GM11168 (cell line): Measurements from ENCODE around the gene LMBR1L.

Experiments
- in situ Hi-C: fragments of 300-500 bp; cut with MboI; formaldehyde crosslinking; loops from one replicate; pipeline ENCODE4 v1.12.0; 2022; ENCODE audit warnings: low sequenced_read_pairs; ENCODE audit not compliant: unreplicated experiment

LMBR1L gene

DNA sequence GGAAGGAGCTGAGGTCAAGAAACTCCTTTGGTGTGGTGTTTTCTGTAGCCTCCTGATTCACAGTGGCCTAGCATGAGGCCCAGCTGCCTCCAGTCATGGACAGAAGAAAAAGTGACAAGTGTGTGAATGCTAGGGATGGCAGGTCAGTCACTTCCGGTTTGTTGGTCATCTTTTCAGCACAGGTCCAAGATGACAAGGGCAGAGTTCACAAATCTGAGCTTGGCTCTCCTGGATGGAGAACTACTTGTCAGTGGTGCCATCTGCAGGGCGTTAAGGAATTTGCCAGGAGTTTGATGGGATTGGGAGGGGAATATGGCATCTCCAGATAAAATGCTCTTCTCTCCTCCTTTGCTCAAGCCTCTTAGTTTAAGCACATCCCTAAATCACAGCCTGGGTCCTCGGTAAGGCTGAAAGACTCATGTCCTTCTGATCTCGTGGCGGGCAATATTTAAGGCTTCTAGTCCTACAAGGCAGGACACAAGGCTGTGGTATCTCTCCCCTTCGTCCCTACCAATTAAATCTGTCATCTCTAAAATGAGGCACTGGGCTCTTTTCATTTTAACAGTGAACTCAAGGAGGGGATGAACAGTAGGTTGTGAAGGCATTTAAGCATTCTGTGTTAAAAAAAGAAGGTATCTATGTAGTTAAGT lies 10.5 kb upstream of the LMBR1L start:
- in situ Hi-C loops: no loop called here

- in situ Hi-C loops: no loop called here
Observed at GRCh38 chr12:49111206-49111605, 559 bp upstream of the LMBR1L start.

DNA sequence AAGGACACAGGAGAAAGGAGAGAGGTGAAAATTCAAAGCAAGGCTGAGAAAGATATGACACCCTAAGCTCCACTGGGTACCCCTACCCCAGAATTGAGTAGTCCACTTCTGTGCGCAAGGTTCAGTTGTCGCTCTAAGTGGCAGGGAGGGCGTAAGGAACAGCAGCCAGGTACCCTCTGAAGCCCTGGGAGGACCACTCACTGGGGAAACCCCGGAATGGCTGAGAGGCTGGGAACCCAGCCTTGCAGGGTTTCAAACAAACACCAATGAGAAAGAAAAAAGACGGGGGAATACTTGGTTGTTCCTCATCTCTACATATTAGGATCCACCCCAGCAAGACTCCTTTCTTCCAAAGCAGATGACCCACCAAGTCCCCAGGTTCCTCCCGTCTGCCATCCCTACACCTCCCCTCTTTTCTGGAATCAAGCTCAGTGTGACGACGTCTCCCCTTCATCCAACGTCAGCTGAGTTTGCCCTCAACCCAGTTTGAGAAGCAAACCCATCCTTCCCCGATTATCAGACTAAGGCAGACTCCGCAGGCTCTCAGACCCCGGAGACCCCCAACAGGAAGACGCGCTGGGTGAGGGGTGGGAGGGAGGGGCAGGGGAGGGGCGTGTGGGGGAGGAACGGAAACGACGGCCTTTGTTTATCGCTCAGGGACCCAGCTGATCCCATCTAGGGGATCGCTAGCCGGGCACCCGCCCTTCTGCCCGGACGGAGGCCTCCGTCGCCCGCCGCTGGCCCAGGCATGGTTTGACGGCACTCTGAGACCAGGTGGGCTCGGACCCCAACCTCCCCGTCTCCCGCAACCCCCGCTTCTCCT lies 795 bp downstream of the LMBR1L start:
- in situ Hi-C loops: no loop called here

GRCh38 chr12:49108958-49109404 lies 1.7 kb downstream of the LMBR1L start:
- in situ Hi-C loops: no loop called here

- in situ Hi-C loops: no loop called here
Observed at GRCh38 chr12:49105504-49106084, 5.1 kb downstream of the LMBR1L start.

- in situ Hi-C loops: no loop called here
Observed at GRCh38 chr12:49104822-49105221, 5.8 kb downstream of the LMBR1L start.

DNA sequence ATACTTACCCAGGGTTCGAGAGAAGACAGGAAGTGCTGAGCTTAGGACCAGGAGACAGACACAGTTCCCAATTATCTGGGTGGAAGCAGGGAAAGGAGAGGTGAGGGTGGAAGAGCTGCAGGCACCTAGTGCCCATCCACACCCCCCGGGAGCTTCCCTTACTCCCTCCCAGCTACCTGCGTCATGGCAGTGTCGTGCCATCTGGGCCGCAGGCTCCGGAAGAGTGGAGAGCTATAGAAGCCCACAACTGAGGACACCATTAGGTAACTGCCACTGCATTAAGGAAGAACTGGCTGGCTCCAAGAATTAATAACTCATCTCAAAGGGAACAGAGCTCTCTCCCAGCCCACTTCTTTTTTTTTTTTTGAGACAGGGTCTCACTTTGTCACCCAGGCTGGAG lies 10.3 kb downstream of the LMBR1L start:
- in situ Hi-C loops: no loop called here

DNA sequence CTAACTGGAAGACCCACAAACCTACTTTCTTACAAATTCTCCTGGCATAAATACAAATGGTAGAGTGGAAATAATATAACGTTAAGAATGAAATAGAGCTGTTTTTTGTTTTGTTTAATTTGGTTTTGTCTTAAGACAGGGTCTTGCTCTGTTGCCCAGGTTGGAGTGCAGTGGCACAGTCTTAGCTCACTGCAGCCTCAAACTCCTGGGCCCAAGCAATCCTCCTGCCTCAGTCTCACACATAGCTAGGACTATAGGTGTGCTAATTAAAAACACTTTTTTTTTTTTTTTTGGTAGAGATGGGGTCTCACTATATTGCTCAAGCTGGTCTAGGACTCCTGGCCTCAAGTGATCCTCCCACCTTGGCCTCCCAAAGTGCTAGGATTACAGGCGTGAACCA lies 11.9 kb downstream of the LMBR1L start:
- in situ Hi-C loops: no loop called here

DNA sequence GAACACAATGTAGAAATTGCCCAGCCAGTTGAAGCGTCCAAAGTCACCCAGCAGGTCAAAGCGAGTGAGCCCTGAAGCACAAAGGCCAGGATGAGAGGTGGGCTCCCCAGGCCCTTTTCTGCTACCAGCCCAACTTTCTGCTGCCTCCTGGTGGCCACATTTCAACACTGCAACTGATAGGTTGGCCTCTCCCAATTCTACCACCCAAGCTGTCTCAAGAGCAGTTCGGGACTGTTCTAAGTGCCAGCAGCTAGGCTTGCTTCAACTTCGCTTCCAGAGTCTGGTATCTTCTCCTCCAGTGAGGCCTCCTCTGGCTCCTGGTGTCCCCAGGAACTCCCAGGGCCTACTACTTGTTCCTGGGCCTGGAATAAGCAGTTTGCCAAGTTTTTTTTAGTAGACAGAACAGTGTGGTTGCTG lies 12.6 kb downstream of the LMBR1L start:
- in situ Hi-C loops: no loop called here

DNA sequence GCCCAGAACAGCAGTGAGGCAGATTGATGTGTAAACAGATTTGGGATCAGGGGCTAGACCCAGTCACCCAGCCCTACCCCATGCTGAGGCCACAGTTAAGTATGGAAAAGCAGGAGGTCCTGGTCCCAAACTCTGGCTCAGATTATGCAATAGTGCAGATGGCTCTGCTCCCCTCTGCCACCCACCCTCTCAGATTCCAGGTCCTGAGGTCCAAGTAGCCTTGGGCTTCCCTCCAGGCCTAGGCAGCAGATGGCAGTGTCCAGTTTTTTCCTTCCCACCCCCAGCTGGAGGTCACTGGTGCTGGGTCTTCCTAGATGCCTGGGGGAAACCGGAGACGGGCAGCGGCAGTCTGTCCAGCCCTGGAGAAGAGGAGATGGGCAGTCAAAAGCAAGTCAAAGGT lies 13.3 kb downstream of the LMBR1L start:
- in situ Hi-C loops: no loop called here

- in situ Hi-C loops: no loop called here
Observed at GRCh38 chr12:49094975-49095365, 15.7 kb downstream of the LMBR1L start.

DNA sequence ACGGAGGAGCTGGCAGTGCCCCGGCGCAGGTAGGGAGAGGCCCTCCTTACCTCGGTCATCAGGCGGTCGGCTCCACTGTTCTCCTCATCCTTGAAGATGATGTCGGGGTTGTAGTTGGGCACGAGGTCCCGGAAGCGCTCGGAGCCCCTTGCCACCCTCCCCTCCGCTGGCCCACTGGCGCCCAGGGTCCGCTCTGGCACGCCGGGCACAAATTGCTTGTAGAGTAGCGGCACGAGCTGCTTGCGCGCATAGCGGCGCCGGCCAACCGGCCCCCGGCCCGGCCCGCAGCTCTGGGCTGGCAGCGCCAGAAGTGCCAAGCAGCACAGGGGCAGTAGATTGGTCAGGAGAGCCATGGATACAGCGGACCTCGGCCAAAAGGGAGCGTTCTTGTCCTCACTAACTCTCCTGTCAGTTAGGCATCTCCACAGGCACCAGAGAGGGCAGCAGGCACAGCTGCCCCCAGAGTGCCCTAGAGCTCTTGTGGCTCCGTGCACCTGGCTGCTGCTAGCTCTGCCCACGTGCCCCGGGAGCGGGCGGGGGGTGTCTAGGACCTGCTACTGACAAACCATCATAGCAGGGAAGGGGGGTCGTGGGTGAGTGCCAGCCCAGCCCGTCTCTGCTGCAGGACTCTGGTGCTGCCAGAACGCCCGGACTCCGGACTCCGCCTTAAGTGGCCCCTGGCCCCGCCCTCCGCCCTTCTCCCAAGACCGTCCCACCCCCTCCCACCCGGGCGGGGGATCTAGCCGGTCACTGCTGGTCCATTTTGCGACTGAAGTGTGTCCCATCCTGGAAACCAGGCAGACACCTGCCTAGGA lies 16.3 kb downstream of the LMBR1L start, which contains the start of gene DHH:
Gene DHH (minus strand): TSS at position 642 of the 815 bp plus-strand sequence. CDS start 289 bp downstream, at position 353.
- in situ Hi-C loops: no loop called here

- in situ Hi-C loops: no loop called here
Observed at GRCh38 chr12:49093792-49094159, 16.9 kb downstream of the LMBR1L start.

- in situ Hi-C loops: no loop called here
Observed at GRCh38 chr12:49092816-49093406, 17.7 kb downstream of the LMBR1L start.

GRCh38 chr12:49092086-49092815 lies 18.4 kb downstream of the LMBR1L start:
- in situ Hi-C loops: no loop called here

DNA sequence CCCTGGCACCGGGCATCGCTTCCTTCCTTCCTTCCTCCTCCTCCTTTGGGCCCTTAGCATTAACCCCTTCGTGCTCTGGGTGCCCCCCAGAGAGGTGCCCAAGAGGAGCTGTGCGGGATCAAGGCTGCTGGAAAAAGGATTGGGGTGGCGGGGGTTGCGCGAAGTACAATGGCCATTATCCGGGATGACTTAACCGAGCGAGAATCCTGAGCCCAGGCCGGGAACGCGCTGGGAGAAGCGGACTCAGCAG lies 18.9 kb downstream of the LMBR1L start:
- in situ Hi-C loops: no loop called here

DNA sequence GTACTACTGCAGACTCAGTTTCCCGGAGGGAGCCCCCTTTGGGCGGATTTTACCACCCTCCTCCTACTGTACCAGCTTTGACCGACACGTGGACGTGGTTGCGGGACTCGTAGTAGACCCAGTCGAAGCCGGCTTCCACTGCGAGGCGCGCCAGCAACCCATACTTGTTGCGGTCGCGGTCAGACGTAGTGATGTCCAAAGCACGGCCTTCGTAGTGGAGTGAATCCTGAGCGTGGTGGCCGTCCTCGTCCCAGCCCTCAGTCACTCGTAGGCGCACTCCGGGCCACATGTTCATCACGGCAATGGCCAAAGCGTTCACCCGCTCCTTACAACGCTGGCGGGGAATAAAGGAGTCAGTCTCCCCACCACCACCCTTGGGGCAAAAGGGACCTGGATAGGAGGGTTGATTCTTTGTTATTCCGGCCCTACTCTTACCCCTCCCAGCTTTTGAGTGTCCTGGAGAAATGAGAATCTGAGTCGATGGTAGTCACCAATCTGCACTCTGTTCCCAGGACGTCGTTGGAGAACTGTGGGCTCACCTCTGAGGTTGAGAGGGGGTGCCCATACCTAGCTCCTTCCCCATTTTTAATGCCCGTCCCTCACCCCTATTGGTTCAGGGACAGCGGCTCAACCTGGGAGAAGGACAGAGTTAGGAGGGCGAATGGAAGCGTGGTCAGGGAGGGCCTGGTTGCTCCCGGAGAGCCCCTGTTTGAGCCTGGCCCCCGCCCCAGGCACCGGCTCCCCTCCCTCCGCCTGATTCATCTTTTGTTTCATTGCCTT lies 19.4 kb downstream of the LMBR1L start:
- in situ Hi-C loops: no loop called here

GRCh38 chr12:49089821-49090773 lies 20.6 kb downstream of the LMBR1L start:
- in situ Hi-C loops: no loop called here
